Measurements from ENCODE around the gene WWOX.

Gene WWOX

DNA sequence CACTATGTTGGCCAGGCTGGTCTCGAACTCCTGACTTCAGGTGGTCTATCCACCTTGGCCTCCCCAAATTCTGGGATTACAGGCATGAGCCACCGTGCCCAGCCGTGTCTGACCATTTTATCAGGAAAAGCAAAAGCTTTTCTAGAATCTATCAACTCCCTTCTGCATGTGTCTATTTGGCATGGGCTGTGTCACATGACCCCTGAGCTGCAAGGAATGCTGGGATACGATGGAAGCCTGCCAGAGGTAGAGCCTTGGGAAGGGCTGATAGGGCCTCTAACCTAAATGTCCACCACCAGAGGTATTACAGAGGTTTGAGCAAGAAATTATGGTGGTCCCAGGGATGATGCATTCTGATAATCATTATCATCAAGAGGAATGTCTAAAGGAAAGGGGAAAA lies 616.2 kb downstream of the WWOX start:
- H3K27ac Mint-ChIP-seq: no peak overlapping the region
- no peak overlapping the region for H3K4me3 Mint-ChIP-seq
- H3K27me3 Mint-ChIP-seq: no peaks in the 10 kb centered on the region
- no peak for ATAC-seq
- H3K4me1 Mint-ChIP-seq: no peaks in the 10 kb centered on the region
- H3K9me3 Mint-ChIP-seq: peaks cover 0 to 4% of the 10 kb centered on the region in 2 donors
- DNase-seq: no peak

DNA sequence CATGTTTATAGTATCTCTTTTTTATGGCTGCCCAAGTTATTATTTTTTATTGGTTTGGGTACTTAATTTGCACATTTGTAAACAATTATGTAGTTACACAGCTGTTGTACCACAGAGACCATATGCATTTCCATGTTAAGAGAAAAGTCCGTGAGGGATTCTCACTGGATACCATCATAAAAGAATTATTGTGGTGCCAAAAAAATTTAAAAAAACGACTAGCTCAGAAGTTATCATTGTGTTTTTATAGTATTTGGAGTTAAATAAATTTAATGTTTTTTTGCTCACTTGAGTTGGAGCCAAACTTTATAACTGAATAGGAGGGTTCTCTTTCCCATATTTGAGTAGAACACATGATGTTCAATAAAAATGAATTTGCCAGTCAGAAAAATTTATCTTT lies 618.7 kb downstream of the WWOX start:
- Mint-ChIP-seq H3K4me3 (no peak overlapping the region), H3K4me1 (no peaks in the 10 kb centered on the region), H3K9me3 (peaks cover 0 to 4% of the 10 kb centered on the region in 2 donors), H3K27ac (no peak overlapping the region), H3K27me3 (no peaks in the 10 kb centered on the region)
- no peak for DNase-seq
- no peak for ATAC-seq

DNA sequence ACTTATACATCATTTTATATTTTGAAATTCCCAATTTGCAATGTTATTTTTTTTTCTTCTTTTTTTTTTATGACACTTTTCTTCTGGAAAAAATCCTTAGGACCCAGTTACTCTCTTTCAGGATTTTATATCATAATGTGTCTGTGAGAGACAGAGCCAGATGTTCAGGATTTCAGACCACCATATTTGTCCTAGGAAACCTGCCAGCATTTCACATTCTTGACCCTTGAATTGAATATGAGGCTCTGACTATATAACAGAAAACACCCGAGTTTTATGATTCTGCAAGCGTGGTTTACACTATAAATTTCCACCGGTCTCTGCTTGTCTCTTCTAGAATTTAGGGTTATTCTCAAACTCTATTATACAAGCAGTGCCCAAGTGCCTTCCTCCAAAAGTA lies 621.0 kb downstream of the WWOX start:
- ATAC-seq (no peak), DNase-seq (no peak)
- no peak overlapping the region for H3K4me3 Mint-ChIP-seq
- H3K9me3 Mint-ChIP-seq: peaks cover 0 to 5% of the 10 kb centered on the region in 2 donors
- no peaks in the 10 kb centered on the region for H3K27me3 Mint-ChIP-seq
- H3K27ac Mint-ChIP-seq: no peak overlapping the region
- H3K4me1 Mint-ChIP-seq: no peaks in the 10 kb centered on the region

DNA sequence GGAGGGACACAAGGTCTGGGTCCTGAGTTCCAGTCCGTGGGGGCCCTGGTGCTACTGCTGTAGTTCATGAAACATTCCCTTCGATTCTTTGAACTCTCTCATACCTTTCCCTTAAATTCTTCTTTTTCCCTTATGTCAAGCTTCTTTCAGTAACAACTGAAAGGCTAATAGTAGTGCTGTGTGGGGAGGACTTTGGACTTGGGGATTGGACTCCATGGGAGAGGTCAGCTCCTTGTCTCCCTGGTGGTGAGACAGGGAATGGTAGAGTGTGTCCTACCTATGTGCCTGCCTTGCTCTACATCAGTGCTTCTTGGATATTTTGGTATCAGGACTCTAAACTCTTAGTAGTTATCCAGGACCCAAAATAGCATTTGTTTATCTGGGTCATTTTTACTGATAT lies 628.1 kb downstream of the WWOX start:
- no peaks in the 10 kb centered on the region for H3K27me3 Mint-ChIP-seq
- peaks cover 0 to 10% of the 10 kb centered on the region in 2 donors for H3K9me3 Mint-ChIP-seq
- DNase-seq: no peak
- H3K4me1 Mint-ChIP-seq: no peaks in the 10 kb centered on the region
- no peak overlapping the region for H3K27ac Mint-ChIP-seq
- H3K4me3 Mint-ChIP-seq: no peak overlapping the region
- no peak for ATAC-seq

DNA sequence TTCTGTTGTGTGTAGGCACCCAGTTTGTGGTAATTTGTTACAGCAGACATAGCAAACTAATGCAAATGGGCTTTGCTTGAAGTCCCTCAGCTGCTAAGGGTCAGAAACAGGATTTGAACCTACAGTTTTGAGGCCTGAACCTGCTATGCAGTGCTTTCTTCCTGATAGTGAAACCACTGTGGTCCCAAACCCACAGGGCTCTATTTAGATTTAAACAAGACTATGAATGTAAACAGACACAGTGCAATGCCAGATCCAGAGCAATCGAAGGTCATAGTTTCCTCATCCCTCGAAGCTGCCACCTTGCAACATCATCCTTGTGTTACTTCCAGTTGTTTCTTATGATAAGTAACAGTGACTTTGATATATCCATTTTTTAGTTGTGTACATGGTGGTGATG lies 630.2 kb downstream of the WWOX start:
- ATAC-seq (no peak), DNase-seq (no peak)
- Mint-ChIP-seq H3K27me3 (no peaks in the 10 kb centered on the region), H3K4me3 (no peak overlapping the region), H3K4me1 (no peaks in the 10 kb centered on the region), H3K9me3 (peaks cover 0 to 10% of the 10 kb centered on the region in 2 donors), H3K27ac (no peak overlapping the region)

DNA sequence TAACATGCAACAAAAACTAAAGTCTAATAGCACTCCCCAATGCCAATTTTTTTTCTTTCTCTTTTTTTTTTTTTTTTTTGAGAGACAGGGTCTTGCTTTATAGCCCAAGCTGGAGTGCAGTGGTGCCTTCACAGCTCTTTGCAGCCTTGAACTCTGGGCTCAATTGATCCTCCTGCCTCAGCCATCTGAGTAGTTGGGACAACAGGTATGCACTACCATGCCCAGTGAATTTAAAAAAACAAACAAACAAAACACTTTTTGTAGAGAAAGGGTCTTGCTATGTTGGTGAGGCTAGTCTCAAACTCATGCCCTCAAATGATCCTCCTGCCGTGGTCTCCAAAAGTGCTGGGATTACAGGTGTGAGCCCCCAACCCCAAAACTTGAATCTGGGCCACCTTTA lies 632.3 kb downstream of the WWOX start:
- ATAC-seq (no peak), DNase-seq (no peak)
- no peak overlapping the region for H3K27ac Mint-ChIP-seq
- H3K4me3 Mint-ChIP-seq: no peak overlapping the region
- no peaks in the 10 kb centered on the region for H3K27me3 Mint-ChIP-seq
- no peaks in the 10 kb centered on the region for H3K4me1 Mint-ChIP-seq
- no peaks in the 10 kb centered on the region for H3K9me3 Mint-ChIP-seq

DNA sequence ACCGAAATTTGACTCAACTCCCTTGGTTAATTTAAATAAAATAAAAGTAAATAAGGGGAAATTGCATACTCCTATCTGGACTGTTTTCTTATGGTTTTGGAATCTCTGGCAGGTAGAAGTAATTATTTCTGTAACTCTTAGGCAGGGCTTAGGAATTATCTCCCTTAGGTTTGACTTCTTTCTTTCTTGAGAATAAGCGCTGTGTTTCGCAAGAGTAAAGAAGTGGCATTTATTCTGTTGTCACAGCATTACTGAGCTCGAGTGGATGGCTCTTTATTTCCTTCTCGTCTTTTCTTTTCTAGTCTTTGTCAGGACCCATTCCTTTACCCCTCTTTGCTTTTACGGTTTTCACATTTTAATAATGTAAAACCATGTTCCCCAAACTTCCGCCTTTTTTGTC lies 633.2 kb downstream of the WWOX start:
- H3K27ac Mint-ChIP-seq: peak overlapping the region in 1 of 2 donors; percentile 54
- no peak for ATAC-seq
- no peaks in the 10 kb centered on the region for H3K27me3 Mint-ChIP-seq
- DNase-seq: no peak
- no peak overlapping the region for H3K4me3 Mint-ChIP-seq
- H3K4me1 Mint-ChIP-seq: no peaks in the 10 kb centered on the region
- H3K9me3 Mint-ChIP-seq: no peaks in the 10 kb centered on the region

DNA sequence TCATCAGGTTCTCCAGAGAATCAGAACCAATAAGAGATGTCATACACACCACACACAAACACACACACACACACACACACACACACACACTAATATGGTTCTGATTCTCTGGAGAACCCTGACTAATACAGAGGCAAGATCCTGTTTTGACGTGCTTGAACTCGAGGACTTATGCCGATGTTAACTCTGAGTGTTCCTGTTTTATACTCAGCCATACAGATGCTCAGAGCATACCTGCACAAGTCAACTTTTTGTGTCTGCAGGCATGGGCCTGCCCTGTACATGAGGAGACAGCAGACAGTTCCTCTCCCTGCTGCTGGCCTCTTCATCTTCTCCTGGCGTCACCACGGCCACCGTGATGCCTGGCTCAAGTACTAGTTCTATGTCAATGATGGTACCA lies 635.9 kb downstream of the WWOX start:
- Mint-ChIP-seq H3K4me1 (no peaks in the 10 kb centered on the region), H3K4me3 (no peak overlapping the region)
- no peak for DNase-seq

DNA sequence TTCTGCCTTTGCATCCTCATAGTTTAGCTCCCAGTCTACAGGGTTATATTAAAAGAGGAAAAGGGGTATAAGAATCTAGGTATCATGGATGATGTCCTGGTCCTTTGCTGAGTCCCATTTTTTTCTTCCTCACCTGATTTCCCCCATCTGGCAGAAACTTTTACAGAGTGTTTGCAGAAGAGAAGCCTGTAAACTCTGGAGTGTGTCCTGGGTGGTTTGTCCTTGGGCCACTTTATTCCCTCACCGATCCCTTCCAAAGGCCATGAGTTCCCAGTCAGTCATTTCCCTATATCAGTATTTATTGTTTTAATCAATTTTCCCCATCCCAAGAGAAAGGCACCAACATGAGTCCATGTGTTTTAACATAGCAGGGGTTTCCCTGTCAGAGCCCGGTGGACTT lies 638.2 kb downstream of the WWOX start:
- Mint-ChIP-seq H3K27me3 (no peaks in the 10 kb centered on the region), H3K4me1 (peaks cover 3% of the 10 kb centered on the region), H3K27ac (peak overlapping the region in 1 of 2 donors; percentile 67), H3K4me3 (no peak overlapping the region), H3K9me3 (no peaks in the 10 kb centered on the region)
- DNase-seq (no peak), ATAC-seq (no peak)

More for the DNA sequence above, 635.9 kb downstream of the WWOX start:
- no peaks in the 10 kb centered on the region for H3K27me3 Mint-ChIP-seq
- no peaks in the 10 kb centered on the region for H3K9me3 Mint-ChIP-seq
- H3K27ac Mint-ChIP-seq: no peak overlapping the region
- no peak for ATAC-seq

DNA sequence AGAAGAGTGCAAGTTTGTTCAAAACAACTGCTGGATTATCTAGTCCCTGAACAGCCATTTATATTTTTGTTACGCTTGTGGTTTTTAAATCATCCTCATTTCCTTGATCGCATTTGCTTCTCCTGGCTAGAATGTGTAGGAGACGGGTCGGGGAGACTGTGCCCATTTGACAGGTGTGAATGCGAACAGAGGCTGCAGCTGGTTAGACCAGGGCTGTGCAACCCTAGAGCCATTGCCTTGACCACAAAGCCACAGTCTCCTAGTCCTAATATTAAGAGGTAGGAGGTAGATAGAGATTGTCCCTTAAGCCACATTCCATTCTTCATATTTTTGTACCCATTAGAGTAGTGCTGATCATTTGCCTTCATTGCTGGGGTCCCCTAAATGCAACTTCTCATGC lies 639.1 kb downstream of the WWOX start:
- no peak for DNase-seq
- Mint-ChIP-seq H3K4me3 (no peak overlapping the region), H3K27ac (no peak overlapping the region)

DNA sequence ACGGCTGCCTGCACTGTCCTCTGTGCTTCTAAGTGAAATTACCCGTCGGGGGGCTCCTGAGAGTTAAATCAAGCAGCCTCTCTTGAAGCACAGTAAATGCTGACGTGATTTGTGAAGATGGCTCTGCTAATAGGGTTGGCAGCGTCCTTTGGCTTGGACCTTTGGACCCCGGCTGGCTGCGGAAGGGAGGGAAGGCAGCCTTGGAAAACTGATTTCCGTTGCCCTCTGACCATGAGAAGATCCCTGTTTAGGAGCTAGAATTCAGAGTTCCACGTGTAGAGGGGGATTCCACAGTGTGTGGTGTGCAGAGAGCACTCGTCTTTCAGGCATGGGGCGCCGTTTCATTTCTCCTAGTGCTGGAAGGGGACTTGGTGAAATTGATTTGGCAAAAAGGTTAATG lies 640.8 kb downstream of the WWOX start:
- ATAC-seq (no peak), DNase-seq (no peak)
- no peak overlapping the region for H3K4me3 Mint-ChIP-seq
- no peaks in the 10 kb centered on the region for H3K27me3 Mint-ChIP-seq
- no peaks in the 10 kb centered on the region for H3K9me3 Mint-ChIP-seq
- peaks cover 10% of the 10 kb centered on the region for H3K4me1 Mint-ChIP-seq
- H3K27ac Mint-ChIP-seq: no peak overlapping the region

More for the DNA sequence above, 639.1 kb downstream of the WWOX start:
- ATAC-seq: no peak
- peaks cover 10% of the 10 kb centered on the region for H3K4me1 Mint-ChIP-seq
- H3K27me3 Mint-ChIP-seq: no peaks in the 10 kb centered on the region
- no peaks in the 10 kb centered on the region for H3K9me3 Mint-ChIP-seq

DNA sequence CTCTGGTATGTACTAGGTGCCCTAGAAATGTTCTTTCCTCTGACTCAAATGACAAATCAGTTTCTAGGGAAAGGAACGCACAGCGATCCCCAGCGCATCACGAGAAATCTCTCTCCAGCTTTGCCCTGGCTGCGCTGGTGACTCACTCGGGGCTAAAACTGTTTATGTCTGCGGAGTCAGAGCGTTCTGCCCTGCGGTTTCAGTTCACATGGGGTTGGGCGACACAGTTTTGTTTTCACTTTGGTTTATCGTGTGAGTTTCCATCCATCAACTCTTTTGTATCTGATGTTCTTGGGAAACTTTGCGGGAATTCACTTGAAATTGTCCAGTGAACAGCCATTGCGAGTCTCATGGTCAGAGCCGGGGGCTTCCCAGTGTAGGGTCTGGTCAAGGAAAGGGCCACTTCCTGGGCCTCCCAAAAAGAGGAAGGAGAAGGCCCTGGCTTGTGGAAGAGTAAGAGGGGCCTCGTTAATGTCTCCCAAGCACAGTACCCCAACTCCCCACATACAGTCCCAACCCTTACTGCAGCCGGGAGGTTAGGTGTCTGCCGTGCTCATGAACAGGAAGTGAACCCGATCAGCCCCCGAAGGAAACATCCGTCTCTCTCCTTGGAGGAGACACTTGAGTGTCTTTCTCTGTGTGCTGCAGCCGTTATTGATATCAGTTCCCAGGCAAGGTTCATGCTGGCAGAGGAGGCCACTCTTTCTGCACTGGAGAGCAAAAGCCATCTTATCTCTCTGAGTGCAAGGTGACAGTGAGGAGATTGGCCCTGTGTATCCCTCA lies 643.2 kb downstream of the WWOX start:
- peak; percentile 23 to 54 for DNase-seq
- peaks cover 10% of the 10 kb centered on the region for H3K4me1 Mint-ChIP-seq
- peak overlapping the region; percentile 42 to 85 for H3K27ac Mint-ChIP-seq

DNA sequence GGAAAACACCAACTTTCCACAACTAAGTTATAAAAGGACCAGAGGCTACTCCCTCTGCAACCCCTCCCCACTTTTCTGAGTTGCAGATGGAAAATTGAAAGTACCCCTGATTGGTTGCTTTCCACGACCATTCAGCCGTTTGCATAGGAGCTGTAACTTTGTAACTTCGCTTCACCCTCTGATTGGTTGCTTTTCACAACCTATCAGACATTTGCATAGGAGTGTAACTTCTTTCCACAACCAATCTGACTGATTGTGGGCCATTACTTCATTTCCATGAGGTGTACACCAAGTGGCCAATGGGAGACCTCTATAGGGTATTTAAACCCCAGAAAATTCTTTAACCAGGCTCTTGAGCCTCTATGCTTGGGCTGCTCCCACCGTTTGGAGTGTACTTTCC lies 644.1 kb downstream of the WWOX start:
- Mint-ChIP-seq H3K4me1 (peaks cover 10% of the 10 kb centered on the region), H3K27me3 (no peaks in the 10 kb centered on the region)
- ATAC-seq: no peak

More for the DNA sequence above, 643.2 kb downstream of the WWOX start:
- ATAC-seq: peak; percentile 94
- peak overlapping the region; percentile 63 to 77 for H3K4me3 Mint-ChIP-seq
- H3K9me3 Mint-ChIP-seq: no peaks in the 10 kb centered on the region
- no peaks in the 10 kb centered on the region for H3K27me3 Mint-ChIP-seq

DNA sequence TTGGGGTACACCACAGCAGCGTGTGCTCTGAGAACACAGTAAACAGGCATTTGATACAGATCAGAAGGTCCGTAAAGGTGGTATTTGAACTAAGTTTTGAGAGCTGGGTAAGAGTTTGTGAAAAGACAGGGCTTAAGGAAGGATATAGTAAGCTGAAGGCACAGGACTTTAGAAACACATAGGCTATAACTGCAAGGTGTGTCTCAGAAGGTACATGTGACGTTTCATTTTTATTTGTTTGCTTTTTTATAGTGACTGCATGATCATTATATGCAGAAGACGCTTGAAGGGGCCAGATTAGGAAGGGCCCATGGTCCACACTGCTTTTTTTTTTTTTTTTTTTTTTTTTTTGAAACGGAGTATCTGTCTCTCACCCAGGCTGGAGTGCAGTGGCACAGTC lies 644.6 kb downstream of the WWOX start:
- no peak for DNase-seq
- Mint-ChIP-seq H3K27me3 (no peaks in the 10 kb centered on the region), H3K9me3 (no peaks in the 10 kb centered on the region), H3K27ac (no peak overlapping the region), H3K4me3 (no peak overlapping the region), H3K4me1 (peaks cover 16% of the 10 kb centered on the region)
- no peak for ATAC-seq

More for the DNA sequence above, 644.1 kb downstream of the WWOX start:
- Mint-ChIP-seq H3K27ac (no peak overlapping the region), H3K4me3 (no peak overlapping the region), H3K9me3 (no peaks in the 10 kb centered on the region)
- no peak for DNase-seq

DNA sequence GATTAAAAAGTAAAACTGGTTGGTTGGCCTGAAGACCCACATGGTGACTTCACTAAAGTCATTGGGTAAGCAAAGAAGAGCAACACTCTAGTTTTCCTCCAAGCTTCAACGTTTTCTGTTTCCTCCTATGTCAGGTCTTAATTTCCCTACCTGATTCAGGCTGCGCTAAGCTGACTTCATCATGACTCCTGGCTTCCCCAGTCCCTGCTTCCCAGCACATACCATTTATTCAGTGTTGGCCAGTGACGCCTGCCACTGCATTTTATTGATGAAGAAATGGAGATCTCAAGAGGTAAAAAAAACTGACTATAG lies 645.3 kb downstream of the WWOX start:
- H3K4me3 Mint-ChIP-seq: no peak overlapping the region
- ATAC-seq (no peak), DNase-seq (no peak)
- no peak overlapping the region for H3K27ac Mint-ChIP-seq
- H3K9me3 Mint-ChIP-seq: no peaks in the 10 kb centered on the region
- no peaks in the 10 kb centered on the region for H3K27me3 Mint-ChIP-seq
- peaks cover 22% of the 10 kb centered on the region for H3K4me1 Mint-ChIP-seq

DNA sequence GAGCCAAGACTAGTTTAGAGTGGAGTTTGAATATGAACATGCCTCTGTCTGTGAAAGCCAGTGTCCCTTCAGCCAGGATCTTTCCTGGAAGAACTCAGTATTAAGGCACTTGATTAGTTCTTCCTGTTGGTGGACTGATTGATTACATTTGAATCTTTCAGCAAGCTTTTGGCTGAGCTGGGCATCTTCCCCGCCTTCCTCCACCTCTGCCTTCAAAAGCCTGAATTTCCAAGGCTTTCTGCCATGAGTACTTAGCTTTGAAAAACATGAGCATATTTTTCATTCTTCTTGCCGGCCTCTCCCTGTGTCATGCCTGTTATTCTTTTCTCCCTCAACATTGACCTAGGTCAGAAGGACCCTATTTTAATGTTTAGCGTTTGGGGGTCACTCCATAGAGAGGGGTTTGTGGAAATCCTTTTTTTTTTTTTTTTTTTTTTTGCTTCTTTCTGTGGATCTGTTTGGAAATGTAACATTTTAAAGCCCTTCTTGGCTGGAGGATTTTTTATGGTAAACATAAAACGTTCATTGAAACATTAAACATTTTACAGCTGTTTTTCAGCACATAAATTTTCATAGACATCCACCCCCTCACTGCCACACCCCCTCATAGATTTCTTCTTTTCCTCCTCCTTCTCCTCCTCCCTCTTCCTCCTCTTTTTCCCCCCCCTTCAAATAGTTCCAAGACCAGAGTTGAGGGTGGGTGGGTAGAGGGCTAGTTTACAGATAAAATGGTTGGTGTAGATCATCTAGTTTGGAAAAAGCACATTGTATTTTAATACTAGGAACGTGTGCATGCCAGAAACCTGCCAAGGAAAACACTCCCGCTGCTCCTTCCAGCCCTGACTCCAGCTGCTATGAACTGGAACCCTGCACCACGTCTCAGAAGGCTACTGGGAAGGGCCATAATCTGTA lies 645.9 kb downstream of the WWOX start:
- no peaks in the 10 kb centered on the region for H3K27me3 Mint-ChIP-seq
- ATAC-seq: no peak
- no peak overlapping the region for H3K27ac Mint-ChIP-seq
- DNase-seq: no peak
- H3K9me3 Mint-ChIP-seq: no peaks in the 10 kb centered on the region
- peaks cover 26% of the 10 kb centered on the region for H3K4me1 Mint-ChIP-seq
- no peak overlapping the region for H3K4me3 Mint-ChIP-seq

Measured in stimulated activated naive CD8-positive, alpha-beta T cell treated with anti-CD3 and anti-CD28 coated beads, Interleukin-15, amount 100 ng/mL, for 72 hours (primary cell).